Upper lobe of left lung (tissue), 6 donors: ENCODE results near the gene SEC14L6. TPM values are rescaled to one million over a fixed set of nuclear protein-coding genes. Genes with fewer than 3 reads are reported as not detected.

Experiments
- ATAC-seq, 2 donors: fragments of 200-7000 bp; cut with Tn5 transposase; one replicate each; pipeline ENCODE4 v1.9.1; 2022; ENCODE audit warnings: mild to moderate bottlenecking in 2 of 2, moderate library complexity in 2 of 2; ENCODE audit not compliant: low FRiP score in 2 of 2
- DNase-seq, 2 donors: peaks; one replicate each; pipeline ENCODE4 v3.0.0-alpha.2; 2019 to 2020
- H3K27ac ChIP-seq, 4 donors: fragments of 200-600 bp; sonication (generic); one replicate each; pipeline ENCODE4 v1.5.1; 2016 to 2019
- H3K27me3 ChIP-seq, 4 donors: fragments of 200-600 bp; sonication (generic); one replicate each; pipeline ENCODE4 v1.5.1; 2017 to 2019
- H3K36me3 ChIP-seq, 4 donors: fragments of 200-600 bp; sonication (generic); one replicate each; pipeline ENCODE4 v1.5.1; 2016 to 2019
- H3K4me1 ChIP-seq, 4 donors: fragments of 200-600 bp; sonication (generic); one replicate each; pipeline ENCODE4 v1.5.1; 2018 to 2019
- H3K4me3 ChIP-seq, 4 donors: fragments of 200-600 bp; sonication (generic); one replicate each; pipeline ENCODE4 v1.5.1; 2017 to 2019; ENCODE audit warnings: mild to moderate bottlenecking in 2 of 4, moderate library complexity in 1 of 4
- H3K9me3 ChIP-seq, 4 donors: fragments of 200-600 bp; sonication (generic); one replicate each; pipeline ENCODE4 v1.5.1; 2018 to 2019
- EP300 ChIP-seq, 4 donors: sonication (generic); formaldehyde crosslinking; IDR thresholded peaks; one replicate each; pipeline ENCODE4 v1.5.1; 2017; ENCODE audit warnings: antibody characterized with exemption in 4 of 4, control low read depth in 2 of 4
- POLR2A ChIP-seq, 4 donors: fragments of 450-650 bp; IDR thresholded peaks; one replicate each; pipeline ENCODE4 v1.5.1; 2016 to 2017; ENCODE audit warnings: antibody characterized with exemption in 4 of 4, mild to moderate bottlenecking in 2 of 4
- POLR2AphosphoS5 ChIP-seq, 2 donors: sonication (generic); formaldehyde crosslinking; IDR thresholded peaks; one replicate each; pipeline ENCODE4 v1.5.1; 2017; ENCODE audit warnings: antibody characterized with exemption in 2 of 2
- whole genome bisulfite sequencing, 2 donors: methylation state at CpG; one replicate each; pipeline ENCODE4 v1.1.5; 2017 to 2018; 5-methylcytosine and 5-hydroxymethylcytosine counted together
- total RNA-seq, 6 donors: library from RNA; depleted of rRNA in 4 of 6; stranded (reverse); fragments of >200 nt in 4 of 6; gene quantifications; one replicate each; pipeline versions ENCODE4 v1.1.0 to v1.2.1, GENCODE V29; 2016 to 2021
- TF ChIP-seq, protein P1 (sequence below), 6 experiments: fragments of 450-650 bp in 4 of 6; fragments of 200-600 bp in 2 of 6; sonication (generic) in 2 of 6; IDR thresholded peaks; one replicate each; pipeline ENCODE4 v1.5.1; 2016 to 2019; ENCODE audit warnings: antibody characterized with exemption in 6 of 6
- donor health status: DM: no; HTN: no; CAD: no; lungs with moderate emphysema.
- donor health status: DM: no; HTN: yes; CAD: no; lungs with severe emphysema.

SEC14L6 gene
- total RNA-seq, 6 donors from 2014 or later = 11.4 to 41.3 (median 20.9) TPM

DNA sequence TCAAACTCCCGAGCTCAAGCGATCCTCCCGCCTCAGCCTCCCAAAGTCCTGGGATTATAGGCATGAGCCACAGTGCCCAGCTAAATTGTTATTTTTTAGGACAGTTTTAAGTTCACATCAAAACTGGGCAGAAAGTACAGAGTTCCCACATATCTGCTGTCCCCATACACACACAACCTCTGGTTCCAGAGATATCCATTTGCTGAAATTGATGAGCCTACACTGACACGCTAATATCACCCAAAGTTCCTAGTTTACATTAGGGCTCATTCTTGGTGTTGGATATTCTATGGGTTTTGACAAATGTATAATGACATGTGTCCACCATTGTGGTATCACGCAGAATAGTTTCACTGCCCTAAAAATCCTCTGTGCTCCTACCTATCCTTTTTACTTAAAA is 38.3 kb downstream of the SEC14L6 start:
- H3K27ac ChIP-seq = no peak overlapping the region
- no peaks in the 10 kb centered on the region for H3K36me3 ChIP-seq
- no peak for ATAC-seq
- H3K4me3 ChIP-seq = no peak overlapping the region
- DNase-seq = no peak
- TF ChIP-seq POLR2A (IDR thresholded peaks at IDR 0.05) (no peak), EP300 (IDR thresholded peaks at IDR 0.05) (no peak), POLR2AphosphoS5 (IDR thresholded peaks at IDR 0.05) (no peak)
- TF ChIP-seq, protein P1, sequence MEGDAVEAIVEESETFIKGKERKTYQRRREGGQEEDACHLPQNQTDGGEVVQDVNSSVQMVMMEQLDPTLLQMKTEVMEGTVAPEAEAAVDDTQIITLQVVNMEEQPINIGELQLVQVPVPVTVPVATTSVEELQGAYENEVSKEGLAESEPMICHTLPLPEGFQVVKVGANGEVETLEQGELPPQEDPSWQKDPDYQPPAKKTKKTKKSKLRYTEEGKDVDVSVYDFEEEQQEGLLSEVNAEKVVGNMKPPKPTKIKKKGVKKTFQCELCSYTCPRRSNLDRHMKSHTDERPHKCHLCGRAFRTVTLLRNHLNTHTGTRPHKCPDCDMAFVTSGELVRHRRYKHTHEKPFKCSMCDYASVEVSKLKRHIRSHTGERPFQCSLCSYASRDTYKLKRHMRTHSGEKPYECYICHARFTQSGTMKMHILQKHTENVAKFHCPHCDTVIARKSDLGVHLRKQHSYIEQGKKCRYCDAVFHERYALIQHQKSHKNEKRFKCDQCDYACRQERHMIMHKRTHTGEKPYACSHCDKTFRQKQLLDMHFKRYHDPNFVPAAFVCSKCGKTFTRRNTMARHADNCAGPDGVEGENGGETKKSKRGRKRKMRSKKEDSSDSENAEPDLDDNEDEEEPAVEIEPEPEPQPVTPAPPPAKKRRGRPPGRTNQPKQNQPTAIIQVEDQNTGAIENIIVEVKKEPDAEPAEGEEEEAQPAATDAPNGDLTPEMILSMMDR (IDR thresholded peaks at IDR 0.05) = no peak
- H3K9me3 ChIP-seq = no peaks in the 10 kb centered on the region
- WGBS, 2 donors = 74 to 97% methylated on average over 5 of the region's 5 CpGs
- H3K27me3 ChIP-seq = peaks cover 0 to 8% (median 3%) of the 10 kb centered on the region in 4 donors
- peaks cover 0 to 12% (median 8%) of the 10 kb centered on the region in 4 donors for H3K4me1 ChIP-seq

GRCh38 chr22:30507670-30508069 is 38.9 kb downstream of the SEC14L6 start:
- Histone ChIP-seq H3K9me3 (no peaks in the 10 kb centered on the region), H3K27ac (no peak overlapping the region), H3K4me3 (no peak overlapping the region), H3K27me3 (peaks cover 0 to 8% (median 3%) of the 10 kb centered on the region in 4 donors), H3K4me1 (peaks cover 0 to 12% (median 8%) of the 10 kb centered on the region in 4 donors), H3K36me3 (no peaks in the 10 kb centered on the region)
- 86 to 89% methylated on average over 4 of the region's 4 CpGs for WGBS, 2 donors
- no peak for DNase-seq
- TF ChIP-seq EP300 (IDR thresholded peaks at IDR 0.05) = no peak
- TF ChIP-seq POLR2AphosphoS5 (IDR thresholded peaks at IDR 0.05) = no peak
- TF ChIP-seq POLR2A (IDR thresholded peaks at IDR 0.05) = no peak
- TF ChIP-seq, protein P1 (IDR thresholded peaks at IDR 0.05) = no peak
- no peak for ATAC-seq

GRCh38 chr22:30506507-30506968 is 40.0 kb downstream of the SEC14L6 start:
- H3K27me3 ChIP-seq = peaks cover 0 to 8% (median 3%) of the 10 kb centered on the region in 4 donors
- peak in 1 of 2 donors; percentile 77 for DNase-seq
- WGBS, 2 donors = 61% methylated on average over 6 to 8 of the region's 8 CpGs
- no peak for TF ChIP-seq POLR2A (IDR thresholded peaks at IDR 0.05)
- TF ChIP-seq EP300 (IDR thresholded peaks at IDR 0.05) = no peak
- TF ChIP-seq POLR2AphosphoS5 (IDR thresholded peaks at IDR 0.05) = no peak
- TF ChIP-seq, protein P1 (IDR thresholded peaks at IDR 0.05) = no peak
- peaks cover 0 to 12% (median 8%) of the 10 kb centered on the region in 4 donors for H3K4me1 ChIP-seq
- H3K27ac ChIP-seq = peak overlapping the region in 2 of 4 donors; percentile 7 to 22
- H3K9me3 ChIP-seq = no peaks in the 10 kb centered on the region
- peak in 1 of 2 donors; percentile 71 for ATAC-seq
- no peak overlapping the region for H3K4me3 ChIP-seq
- no peaks in the 10 kb centered on the region for H3K36me3 ChIP-seq

GRCh38 chr22:30503551-30503950 is 43.0 kb downstream of the SEC14L6 start:
- H3K36me3 ChIP-seq = no peaks in the 10 kb centered on the region
- no peak overlapping the region for H3K27ac ChIP-seq
- peaks cover 0 to 8% (median 7%) of the 10 kb centered on the region in 4 donors for H3K4me1 ChIP-seq
- no peak for ATAC-seq
- H3K9me3 ChIP-seq = no peaks in the 10 kb centered on the region
- peaks cover 0 to 8% (median 3%) of the 10 kb centered on the region in 4 donors for H3K27me3 ChIP-seq
- no peak for TF ChIP-seq EP300 (IDR thresholded peaks at IDR 0.05)
- no peak for TF ChIP-seq POLR2A (IDR thresholded peaks at IDR 0.05)
- TF ChIP-seq, protein P1 (IDR thresholded peaks at IDR 0.05) = no peak
- TF ChIP-seq POLR2AphosphoS5 (IDR thresholded peaks at IDR 0.05) = no peak
- 82 to 86% methylated on average over 10 to 12 of the region's 12 CpGs for WGBS, 2 donors
- no peak overlapping the region for H3K4me3 ChIP-seq
- no peak for DNase-seq

- 62 to 73% methylated on average over 3 of the region's 3 CpGs for WGBS, 2 donors
- ATAC-seq (no peak), DNase-seq (no peak)
- Histone ChIP-seq H3K9me3 (no peaks in the 10 kb centered on the region), H3K4me1 (peaks cover 0 to 8% (median 7%) of the 10 kb centered on the region in 4 donors), H3K36me3 (no peaks in the 10 kb centered on the region), H3K27ac (no peak overlapping the region), H3K27me3 (peaks cover 0 to 8% (median 3%) of the 10 kb centered on the region in 4 donors), H3K4me3 (no peak overlapping the region)
- no peak for TF ChIP-seq EP300 (IDR thresholded peaks at IDR 0.05)
- TF ChIP-seq, protein P1 (IDR thresholded peaks at IDR 0.05) = no peak
- no peak for TF ChIP-seq POLR2AphosphoS5 (IDR thresholded peaks at IDR 0.05)
- no peak for TF ChIP-seq POLR2A (IDR thresholded peaks at IDR 0.05)
Measured at GRCh38 chr22:30502911-30503310, 43.6 kb downstream of the SEC14L6 start.
